Nephron progenitor cell (in vitro differentiated cells): ENCODE results near the gene TBX1.

Experiments
- DNase-seq: peaks from one replicate; pipeline ENCODE4 v3.0.0; 2021
- H3K27ac Mint-ChIP-seq: 2 replicates; pipeline ENCODE4 v1.8.0; 2021; ENCODE audit warnings: mild to moderate bottlenecking, moderate library complexity, mixed read lengths
- H3K27me3 Mint-ChIP-seq: 2 replicates; pipeline ENCODE4 v1.8.0; 2021; ENCODE audit warnings: mild to moderate bottlenecking, low read depth, mixed read lengths; ENCODE audit not compliant: poor library complexity
- H3K36me3 Mint-ChIP-seq: 2 replicates; pipeline ENCODE4 v1.8.0; 2021; ENCODE audit warnings: low read depth, mixed read lengths
- H3K4me1 Mint-ChIP-seq: 2 replicates; pipeline ENCODE4 v1.8.0; 2021; ENCODE audit warnings: mixed read lengths
- H3K4me3 Mint-ChIP-seq: 2 replicates; pipeline ENCODE4 v1.8.0; 2021; ENCODE audit warnings: mild to moderate bottlenecking, moderate library complexity, mixed read lengths
- H3K9me3 Mint-ChIP-seq: 2 replicates; pipeline ENCODE4 v1.8.0; 2021; ENCODE audit warnings: mild to moderate bottlenecking, moderate library complexity, mixed read lengths
- TF ChIP-seq, protein P1 (sequence below): fragments of 200-600 bp; sonication (generic); IDR thresholded peaks from 2 replicates; pipeline ENCODE4 v1.5.0; 2021; ENCODE audit warnings: antibody characterized with exemption

The TBX1 gene

GRCh38 chr22:19770349-19771220 lies 10.0 kb downstream of the TBX1 start:
- H3K27ac Mint-ChIP-seq = no peak overlapping the region
- no peaks in the 10 kb centered on the region for H3K9me3 Mint-ChIP-seq
- no peaks in the 10 kb centered on the region for H3K36me3 Mint-ChIP-seq
- TF ChIP-seq, protein P1, sequence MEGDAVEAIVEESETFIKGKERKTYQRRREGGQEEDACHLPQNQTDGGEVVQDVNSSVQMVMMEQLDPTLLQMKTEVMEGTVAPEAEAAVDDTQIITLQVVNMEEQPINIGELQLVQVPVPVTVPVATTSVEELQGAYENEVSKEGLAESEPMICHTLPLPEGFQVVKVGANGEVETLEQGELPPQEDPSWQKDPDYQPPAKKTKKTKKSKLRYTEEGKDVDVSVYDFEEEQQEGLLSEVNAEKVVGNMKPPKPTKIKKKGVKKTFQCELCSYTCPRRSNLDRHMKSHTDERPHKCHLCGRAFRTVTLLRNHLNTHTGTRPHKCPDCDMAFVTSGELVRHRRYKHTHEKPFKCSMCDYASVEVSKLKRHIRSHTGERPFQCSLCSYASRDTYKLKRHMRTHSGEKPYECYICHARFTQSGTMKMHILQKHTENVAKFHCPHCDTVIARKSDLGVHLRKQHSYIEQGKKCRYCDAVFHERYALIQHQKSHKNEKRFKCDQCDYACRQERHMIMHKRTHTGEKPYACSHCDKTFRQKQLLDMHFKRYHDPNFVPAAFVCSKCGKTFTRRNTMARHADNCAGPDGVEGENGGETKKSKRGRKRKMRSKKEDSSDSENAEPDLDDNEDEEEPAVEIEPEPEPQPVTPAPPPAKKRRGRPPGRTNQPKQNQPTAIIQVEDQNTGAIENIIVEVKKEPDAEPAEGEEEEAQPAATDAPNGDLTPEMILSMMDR = no peak
- H3K4me1 Mint-ChIP-seq = peaks cover 9% of the 10 kb centered on the region
- H3K27me3 Mint-ChIP-seq = peaks cover 94% of the 10 kb centered on the region
- no peak overlapping the region for H3K4me3 Mint-ChIP-seq
- DNase-seq = no peak

- H3K27ac Mint-ChIP-seq = no peak overlapping the region
- H3K4me3 Mint-ChIP-seq = no peak overlapping the region
- H3K9me3 Mint-ChIP-seq = no peaks in the 10 kb centered on the region
- DNase-seq = no peak
- peaks cover 95% of the 10 kb centered on the region for H3K27me3 Mint-ChIP-seq
- TF ChIP-seq, protein P1 = no peak
- no peaks in the 10 kb centered on the region for H3K36me3 Mint-ChIP-seq
- H3K4me1 Mint-ChIP-seq = peaks cover 9% of the 10 kb centered on the region
Observed at GRCh38 chr22:19772422-19772672, 11.8 kb downstream of the TBX1 start.

DNA sequence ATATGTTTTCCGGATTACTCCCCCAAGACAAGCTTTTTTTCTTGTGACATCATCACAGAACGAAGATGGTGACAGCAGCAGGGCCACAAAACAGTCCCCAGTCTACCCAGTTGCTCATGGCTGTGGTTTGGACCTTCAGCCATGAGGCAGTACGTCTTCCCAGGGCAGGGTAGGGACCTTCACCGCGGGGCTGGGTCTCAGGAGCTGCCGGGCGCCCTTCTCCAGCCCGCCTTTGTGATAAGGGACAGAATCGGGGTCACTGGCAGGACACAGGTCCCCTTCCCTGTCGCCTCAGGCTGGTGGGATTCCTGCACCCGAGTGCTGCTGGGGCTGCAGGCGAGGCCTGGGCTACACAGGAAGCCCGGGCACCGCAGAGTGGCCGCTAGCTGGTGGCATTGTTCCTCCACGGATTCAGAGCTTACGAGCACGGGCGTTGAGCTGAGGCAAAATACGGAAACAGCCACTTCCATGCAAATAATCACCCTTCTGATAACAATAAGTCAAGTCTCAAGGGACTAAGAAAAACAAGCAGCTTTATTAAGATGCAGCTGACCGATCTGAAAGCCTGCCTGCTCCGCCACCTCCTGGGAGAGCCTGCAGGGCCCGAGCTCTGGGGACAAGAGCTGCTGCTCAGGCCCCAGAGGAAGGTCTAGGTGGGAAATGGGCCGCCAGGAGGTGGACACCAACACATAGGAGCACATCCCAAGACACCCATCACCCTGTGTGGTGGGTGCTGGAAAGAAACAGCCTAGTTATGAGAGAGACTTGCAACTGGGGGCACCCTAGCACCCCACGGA lies 12.3 kb downstream of the TBX1 start:
- Mint-ChIP-seq H3K27me3 (peaks cover 95% of the 10 kb centered on the region), H3K4me3 (no peak overlapping the region), H3K4me1 (peaks cover 5% of the 10 kb centered on the region), H3K9me3 (no peaks in the 10 kb centered on the region), H3K36me3 (no peaks in the 10 kb centered on the region), H3K27ac (no peak overlapping the region)
- TF ChIP-seq, protein P1 = no peak
- DNase-seq = no peak

GRCh38 chr22:19773470-19774040 lies 13.0 kb downstream of the TBX1 start:
- Mint-ChIP-seq H3K27me3 (peaks cover 95% of the 10 kb centered on the region), H3K36me3 (no peaks in the 10 kb centered on the region), H3K4me3 (no peak overlapping the region), H3K4me1 (peaks cover 5% of the 10 kb centered on the region), H3K27ac (no peak overlapping the region), H3K9me3 (no peaks in the 10 kb centered on the region)
- TF ChIP-seq, protein P1 = no peak
- no peak for DNase-seq

DNA sequence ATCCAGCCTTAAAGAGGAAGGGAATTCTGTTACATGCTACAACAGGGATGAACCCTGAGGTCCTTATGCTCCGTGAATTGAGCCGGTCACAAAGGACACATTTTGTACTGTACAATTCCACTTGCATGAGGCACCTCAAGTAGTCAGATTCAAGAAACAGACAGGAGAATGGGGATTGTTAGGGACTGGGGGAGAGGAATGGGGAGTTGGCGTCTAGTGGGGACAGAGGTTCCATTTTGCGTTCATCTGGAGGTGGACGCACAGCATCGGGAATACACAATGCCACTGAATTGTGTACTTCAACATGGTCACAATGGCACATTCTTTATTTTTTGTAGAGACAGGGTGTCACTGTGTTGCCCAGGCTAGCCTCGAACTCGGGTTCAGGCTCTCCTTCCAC lies 14.1 kb downstream of the TBX1 start:
- Mint-ChIP-seq H3K4me1 (peaks cover under 1% of the 10 kb centered on the region), H3K36me3 (no peaks in the 10 kb centered on the region), H3K27ac (no peak overlapping the region), H3K27me3 (peaks cover 95% of the 10 kb centered on the region), H3K4me3 (no peak overlapping the region), H3K9me3 (no peaks in the 10 kb centered on the region)
- DNase-seq = no peak
- TF ChIP-seq, protein P1 = no peak
